OCI-LY7 (cell line): Measurements from ENCODE around the gene EDEM2.

Source experiments
- CTCF ChIP-seq: fragments of 200-600 bp; sonication (generic); conservative IDR thresholded peaks from 2 replicates; pipeline ENCODE4 v1.5.1; 2014; ENCODE audit warnings: mild to moderate bottlenecking, antibody characterized with exemption, low read length, moderate library complexity, mixed read lengths
- EZH2phosphoT487 ChIP-seq: fragments of 200-600 bp; sonication (generic); IDR thresholded peaks from 2 replicates; pipeline ENCODE4 v1.6.1; 2018; ENCODE audit warnings: low read depth, borderline replicate concordance, mild to moderate bottlenecking, mixed run types, antibody characterized with exemption, low read length, moderate library complexity, mixed read lengths

GRCh38 chr20:35179292-35180212 is 32.4 kb upstream of the EDEM2 start:
- TF ChIP-seq CTCF: no peak
- TF ChIP-seq EZH2phosphoT487: no peak
